Ovary (tissue), 9 donors: ENCODE data around the gene ZNF622. TPM values are rescaled to one million over a fixed set of nuclear protein-coding genes. Genes with fewer than 3 reads are reported as not detected.
"Not testable (repeated sequence)": the region's sequence is repeated elsewhere in the genome, so short reads cannot be mapped to it uniquely, and the experiment has no call there.

ENCODE experiments used
- DNase-seq, 5 donors: peaks; one replicate each; pipeline ENCODE4 v3.0.0-alpha.2; 2019 to 2020
- H3K27ac ChIP-seq, 2 donors: fragments of 200-600 bp; one replicate each; pipeline versions ENCODE4 v1.5.1 to v1.8.0; 2019 to 2022
- H3K27me3 ChIP-seq: fragments of 200-600 bp; one replicate; pipeline ENCODE4 v1.8.0; 2022
- H3K36me3 ChIP-seq: fragments of 200-600 bp; sonication (generic); one replicate; pipeline ENCODE4 v1.5.1; 2019
- H3K4me1 ChIP-seq: one replicate; pipeline ENCODE4 v1.8.1; 2013; ENCODE audit warnings: mild to moderate bottlenecking, moderate library complexity; ENCODE audit not compliant: insufficient read depth
- H3K4me3 ChIP-seq: fragments of 200-600 bp; sonication (generic); one replicate; pipeline ENCODE4 v1.5.1; 2017
- H3K9me3 ChIP-seq, 2 donors: fragments of 200-600 bp in 1 of 2; sonication (generic) in 1 of 2; one replicate each; pipeline versions ENCODE4 v1.5.1 to v1.8.1; 2013 to 2019; ENCODE audit warnings: mild to moderate bottlenecking in 1 of 2, moderate library complexity in 1 of 2
- CTCF ChIP-seq, 3 donors: fragments of 450-650 bp in 2 of 3; fragments of 200-600 bp in 1 of 3; IDR thresholded peaks; one replicate each; pipeline versions ENCODE4 v1.5.1 to v1.8.0; 2016 to 2022; ENCODE audit warnings: antibody characterized with exemption in 3 of 3, mild to moderate bottlenecking in 1 of 3
- EP300 ChIP-seq: sonication (generic); formaldehyde crosslinking; IDR thresholded peaks from one replicate; pipeline ENCODE4 v1.6.1; 2017; ENCODE audit warnings: antibody characterized with exemption
- POLR2A ChIP-seq: fragments of 450-650 bp; IDR thresholded peaks from one replicate; pipeline ENCODE4 v1.6.1; 2017; ENCODE audit warnings: antibody characterized with exemption, mild to moderate bottlenecking, moderate library complexity
- WGBS, 3 donors: extraction: QIAGEN DNeasy Blood & Tissue Kit in 1 of 3; methylation state at CpG; one replicate each; pipeline versions ENCODE4 v1.1.5 to v1.1.7; 2013 to 2017; 5-methylcytosine and 5-hydroxymethylcytosine counted together
- intact Hi-C, 4 donors: fragments of 100-400 bp; cut with DNase I; formaldehyde crosslinking; loops; one replicate each; pipeline versions ENCODE4 v1.11.0 to v1.15.1; 2022 to 2023
- polyA plus RNA-seq, 2 donors: library from polyadenylated mRNA; stranded (reverse); fragments of 200-250 nt in 1 of 2; fragments of 350-450 nt in 1 of 2; fragmentation: Illumina TruSeq in 1 of 2; extraction: RNeasy Lipid Tissue Mini Kit (QIAGEN cat#74804) in 1 of 2; gene quantifications; one replicate each; pipeline ENCODE4 v1.2.3, GENCODE V29; 2013 to 2014
- total RNA-seq, 7 donors: library from RNA; depleted of rRNA in 2 of 7; stranded (reverse); fragments of >200 nt in 2 of 7; fragmentation: NEBNext Ultra II Directional in 3 of 7; extraction: Animal tissue kit (Norgen Biotek cat#: 25700) in 3 of 7; gene quantifications; one replicate each; pipeline versions ENCODE4 v1.1.0 to v1.2.4, GENCODE V29; 2016 to 2023
- donor health status: DM: no; HTN: no; CAD: no; lungs with moderate emphysema.
- donor health status: DM: no; HTN: no; CAD: no.
- donor health status: Bipolar disorder and iron deficiency.
- donor health status: DM: yes; HTN: yes; CAD: no.
- donor health status: DM: no; HTN: no; CAD: no.
- donor health status: DM: yes; HTN: yes; CAD: no.

ZNF622 gene
- total and polyA plus RNA-seq, 9 donors = 18.0 to 27.2 (median 20.5) TPM

- Histone ChIP-seq H3K27me3 (no peaks in the 10 kb centered on the region), H3K27ac (no peak overlapping the region), H3K4me3 (no peak overlapping the region), H3K9me3 (no peaks in the 10 kb centered on the region), H3K36me3 (no peaks in the 10 kb centered on the region), H3K4me1 (no peaks in the 10 kb centered on the region)
- TF ChIP-seq EP300 (no peak), POLR2A (no peak), CTCF (IDR thresholded peaks at IDR 0.05) (no peak)
- intact Hi-C loops = loop anchor here in 2 of 4 donors (10.0 kb wide), 2 partner anchors 305 to 725 kb away; no protein-coding TSS in a partner anchor
- DNase-seq = no peak
These were observed 14.5 kb upstream of the ZNF622 start for GRCh38 chr5:16480144-16480543.

GRCh38 chr5:16477541-16477940 lies 11.9 kb upstream of the ZNF622 start:
- H3K4me3 ChIP-seq = no peak overlapping the region
- no peaks in the 10 kb centered on the region for H3K9me3 ChIP-seq
- no peak overlapping the region for H3K27ac ChIP-seq
- H3K36me3 ChIP-seq = no peaks in the 10 kb centered on the region
- intact Hi-C loops = no loop called here
- WGBS, 3 donors = 7 to 29% (median 9%) methylated on average over 3 of the region's 3 CpGs
- no peak for TF ChIP-seq EP300
- TF ChIP-seq POLR2A = no peak
- TF ChIP-seq CTCF (IDR thresholded peaks at IDR 0.05) = no peak
- DNase-seq = no peak
- no peaks in the 10 kb centered on the region for H3K27me3 ChIP-seq
- H3K4me1 ChIP-seq = no peaks in the 10 kb centered on the region

- WGBS, 3 donors = 92 to 97% (median 94%) methylated on average over 3 of the region's 3 CpGs
These were observed 10.8 kb upstream of the ZNF622 start for GRCh38 chr5:16476417-16476816.

GRCh38 chr5:16471387-16471786 lies 5.8 kb upstream of the ZNF622 start:
- Histone ChIP-seq H3K4me1 (peaks cover 6% of the 10 kb centered on the region), H3K27me3 (no peaks in the 10 kb centered on the region), H3K4me3 (no peak overlapping the region), H3K27ac (no peak overlapping the region), H3K9me3 (no peaks in the 10 kb centered on the region), H3K36me3 (no peaks in the 10 kb centered on the region)
- DNase-seq = no peak
- intact Hi-C loops = no loop called here
- no peak for TF ChIP-seq EP300
- TF ChIP-seq POLR2A = no peak
- TF ChIP-seq CTCF (IDR thresholded peaks at IDR 0.05) = no peak
- WGBS, 3 donors = 56 to 66% (median 60%) methylated on average over 3 of the region's 3 CpGs

More at GRCh38 chr5:16476417-16476816, 10.8 kb upstream of the ZNF622 start:
- H3K4me3 ChIP-seq, DNase-seq, H3K36me3 ChIP-seq, H3K9me3 ChIP-seq, H3K27me3 ChIP-seq, intact Hi-C loops, H3K4me1 ChIP-seq, H3K27ac ChIP-seq: not testable (repeated sequence)

- Histone ChIP-seq H3K4me3 (no peak overlapping the region), H3K9me3 (no peaks in the 10 kb centered on the region), H3K27me3 (no peaks in the 10 kb centered on the region), H3K4me1 (peaks cover 17% of the 10 kb centered on the region), H3K27ac (no peak overlapping the region), H3K36me3 (no peaks in the 10 kb centered on the region)
- WGBS, 3 donors = 63 to 73% (median 68%) methylated on average over 3 of the region's 3 CpGs
- no peak for DNase-seq
- intact Hi-C loops = no loop called here
- TF ChIP-seq EP300 (no peak), CTCF (IDR thresholded peaks at IDR 0.05) (no peak), POLR2A (no peak)
These were observed 2.0 kb upstream of the ZNF622 start for GRCh38 chr5:16467363-16468219.
